Mesendoderm (in vitro differentiated cells): Measurements from ENCODE around the gene CPEB4.

Experiments used
- DNase-seq: peaks from one replicate; pipeline ENCODE4 v3.0.0; 2013
- H2AK5ac ChIP-seq: 2 replicates; pipeline ENCODE4 v1.6.1; 2013; ENCODE audit warnings: low read length, inconsistent platforms
- H2BK120ac ChIP-seq: 2 replicates; pipeline ENCODE4 v1.6.1; 2013; ENCODE audit warnings: low read depth, mild to moderate bottlenecking, low read length, moderate library complexity, mixed read lengths
- H2BK15ac ChIP-seq: replicated peaks from 2 replicates; pipeline ENCODE4 v1.6.1; 2013; ENCODE audit warnings: low read depth, mild to moderate bottlenecking, moderate library complexity
- H2BK5ac ChIP-seq: 2 replicates; pipeline ENCODE4 v1.6.1; 2013; ENCODE audit warnings: low read length, inconsistent platforms
- H3K18ac ChIP-seq: 2 replicates; pipeline ENCODE4 v1.6.1; 2013; ENCODE audit warnings: mild to moderate bottlenecking, low read length, mixed read lengths
- H3K23ac ChIP-seq: one replicate; pipeline ENCODE4 v1.6.1; 2013; ENCODE audit warnings: low read length
- H3K27ac ChIP-seq: 2 replicates; pipeline ENCODE4 v1.5.1; 2013; ENCODE audit warnings: low read depth, mild to moderate bottlenecking, inconsistent platforms, low read length, moderate library complexity
- H3K27me3 ChIP-seq: 2 replicates; pipeline ENCODE4 v1.6.1; 2013; ENCODE audit warnings: low read length, control low read depth, mild to moderate bottlenecking, inconsistent platforms; ENCODE audit not compliant: insufficient read depth, poor library complexity
- H3K36me3 ChIP-seq: 2 replicates; pipeline ENCODE4 v1.6.1; 2013; ENCODE audit warnings: low read length, inconsistent platforms; ENCODE audit not compliant: control insufficient read depth, insufficient read depth
- H3K4ac ChIP-seq: one replicate; pipeline ENCODE4 v1.6.1; 2013; ENCODE audit warnings: low read depth, mild to moderate bottlenecking, low read length, moderate library complexity
- H3K4me1 ChIP-seq: 2 replicates; pipeline ENCODE4 v1.6.1; 2013; ENCODE audit warnings: low read depth, low read length, inconsistent platforms; ENCODE audit not compliant: control insufficient read depth
- H3K4me2 ChIP-seq: 2 replicates; pipeline ENCODE4 v1.6.1; 2013; ENCODE audit warnings: low read length
- H3K4me3 ChIP-seq: 2 replicates; pipeline ENCODE4 v1.5.1; 2013; ENCODE audit warnings: mild to moderate bottlenecking, low read length
- H3K56ac ChIP-seq: one replicate; pipeline ENCODE4 v1.6.1; 2013; ENCODE audit warnings: low read length
- H3K79me1 ChIP-seq: 2 replicates; pipeline ENCODE4 v1.6.1; 2013; ENCODE audit warnings: low read length, inconsistent platforms
- H3K79me2 ChIP-seq: 2 replicates; pipeline ENCODE4 v1.6.1; 2013; ENCODE audit warnings: mild to moderate bottlenecking, low read length; ENCODE audit not compliant: control insufficient read depth, insufficient read depth
- H3K9ac ChIP-seq: 2 replicates; pipeline ENCODE4 v1.6.1; 2013; ENCODE audit warnings: low read length, inconsistent platforms
- H4K5ac ChIP-seq: one replicate; pipeline ENCODE4 v1.6.1; 2013; ENCODE audit warnings: low read length
- H4K8ac ChIP-seq: one replicate; pipeline ENCODE4 v1.6.1; 2013; ENCODE audit warnings: low read depth, mild to moderate bottlenecking, control low read depth, low read length, moderate library complexity
- WGBS: extraction: QIAGEN DNeasy Blood & Tissue Kit; methylation state at CpG from one replicate; pipeline ENCODE4 v1.1.7; 2013; ENCODE audit warnings: low lambda C conversion rate, missing lambda C conversion rate; ENCODE audit not compliant: insufficient coverage; ENCODE audit errors: extremely low coverage; 5-methylcytosine and 5-hydroxymethylcytosine counted together

CPEB4 gene

DNA sequence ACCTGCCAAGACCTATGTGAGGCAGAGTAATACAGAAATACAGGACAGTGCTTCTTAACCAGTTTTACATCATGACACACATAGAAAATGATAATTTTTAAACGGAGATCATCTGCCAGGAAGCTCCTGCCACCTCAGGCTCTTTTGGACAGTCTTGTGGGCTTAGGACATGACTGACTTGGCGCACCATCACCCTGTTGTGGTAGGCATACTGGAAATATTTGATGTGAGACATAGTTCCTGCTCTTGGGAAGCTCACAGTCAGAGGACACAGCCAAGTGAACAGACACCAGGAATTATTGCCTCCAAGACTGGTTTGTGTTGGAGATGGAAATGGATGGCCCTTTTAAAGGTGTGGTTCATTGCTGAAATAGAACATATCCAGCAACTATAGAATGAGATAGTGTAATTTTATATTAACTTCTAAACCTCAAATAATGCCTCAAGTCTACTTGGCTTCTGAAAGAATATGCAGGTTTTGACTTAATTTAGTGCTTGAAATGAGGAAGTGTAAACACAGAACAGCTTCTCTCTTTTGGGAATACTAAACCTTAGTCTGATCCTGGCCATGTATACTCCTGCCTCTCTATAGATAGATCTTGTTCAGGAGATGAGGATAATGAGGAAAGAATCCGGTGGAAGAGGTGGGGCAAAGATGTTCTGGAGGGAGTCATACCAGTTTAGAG, 19.7 kb downstream of the CPEB4 start:
- no peak overlapping the region for H3K4me2 ChIP-seq
- no peak overlapping the region for H3K4me3 ChIP-seq
- H3K79me2 ChIP-seq, result no peaks in the 10 kb centered on the region
- H3K4ac ChIP-seq, result no peak overlapping the region
- no peaks in the 10 kb centered on the region for H3K27me3 ChIP-seq
- H2AK5ac ChIP-seq, result no peak overlapping the region
- no peaks in the 10 kb centered on the region for H3K4me1 ChIP-seq
- DNase-seq, result no peak
- no peaks in the 10 kb centered on the region for H3K36me3 ChIP-seq
- no peak overlapping the region for H4K5ac ChIP-seq
- no peak overlapping the region for H4K8ac ChIP-seq
- no peak overlapping the region for H2BK15ac ChIP-seq
- no peak overlapping the region for H3K56ac ChIP-seq
- H3K18ac ChIP-seq, result no peak overlapping the region
- H2BK120ac ChIP-seq, result no peak overlapping the region
- H3K23ac ChIP-seq, result no peak overlapping the region
- no CpG with 5 or more reads among the region's 3 CpGs for WGBS
- H3K27ac ChIP-seq, result no peak overlapping the region
- H3K79me1 ChIP-seq, result no peaks in the 10 kb centered on the region
- no peak overlapping the region for H3K9ac ChIP-seq
- H2BK5ac ChIP-seq, result no peak overlapping the region

DNA sequence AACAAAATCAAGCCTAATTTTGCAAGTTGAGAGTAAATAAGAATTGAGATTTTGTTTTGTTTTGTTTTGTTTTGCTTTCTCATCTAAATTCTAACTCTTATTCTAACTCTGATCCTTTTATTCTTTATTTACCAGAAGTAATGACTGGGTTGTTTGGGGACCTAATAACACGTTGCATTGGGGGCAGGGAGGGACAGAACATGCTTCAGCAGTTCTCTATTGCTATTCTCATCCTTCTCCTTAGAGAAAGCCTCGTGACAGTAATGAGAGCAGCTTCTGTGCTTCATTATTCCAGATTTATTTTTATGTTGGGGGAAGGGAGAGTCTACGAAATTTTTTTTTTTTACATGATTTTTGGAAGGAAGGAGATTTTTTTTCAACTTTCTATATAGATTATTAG, 21.1 kb downstream of the CPEB4 start:
- Histone ChIP-seq H3K9ac (no peak overlapping the region), H3K18ac (no peak overlapping the region), H3K56ac (no peak overlapping the region), H3K79me2 (no peaks in the 10 kb centered on the region), H3K4me3 (no peak overlapping the region), H3K4me2 (no peak overlapping the region), H3K27me3 (no peaks in the 10 kb centered on the region), H4K8ac (no peak overlapping the region), H3K23ac (no peak overlapping the region), H2BK5ac (no peak overlapping the region), H2AK5ac (no peak overlapping the region), H4K5ac (no peak overlapping the region), H3K4ac (no peak overlapping the region), H3K36me3 (no peaks in the 10 kb centered on the region), H3K4me1 (no peaks in the 10 kb centered on the region), H2BK120ac (no peak overlapping the region), H2BK15ac (no peak overlapping the region), H3K79me1 (no peaks in the 10 kb centered on the region), H3K27ac (no peak overlapping the region)
- no peak for DNase-seq
- no CpG with 5 or more reads among the region's 3 CpGs for whole genome bisulfite sequencing

DNA sequence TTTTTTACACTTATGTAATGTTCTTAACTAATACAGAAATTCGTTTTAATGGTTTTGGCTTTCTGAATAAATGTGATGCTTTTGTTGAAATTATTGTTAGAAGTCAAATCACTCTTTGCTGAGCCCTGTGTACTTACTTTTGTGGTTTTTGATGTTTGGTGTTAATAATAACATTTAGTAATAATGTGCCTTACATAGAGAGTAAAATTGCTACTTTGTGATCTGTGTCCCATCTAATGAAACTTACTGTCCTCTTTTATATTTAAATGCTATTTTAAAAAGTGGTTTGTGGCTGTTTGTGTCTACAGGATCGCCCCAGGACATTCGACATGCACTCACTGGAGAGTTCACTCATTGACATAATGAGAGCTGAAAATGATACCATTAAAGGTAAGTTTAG, 22.1 kb downstream of the CPEB4 start:
- Histone ChIP-seq H3K36me3 (no peaks in the 10 kb centered on the region), H2AK5ac (no peak overlapping the region), H3K79me1 (no peaks in the 10 kb centered on the region), H4K8ac (no peak overlapping the region), H3K4me1 (peaks cover under 1% of the 10 kb centered on the region), H2BK5ac (no peak overlapping the region), H3K4me3 (no peak overlapping the region), H3K27ac (no peak overlapping the region), H3K4me2 (no peak overlapping the region), H3K4ac (no peak overlapping the region), H3K79me2 (no peaks in the 10 kb centered on the region), H2BK15ac (no peak overlapping the region), H3K27me3 (no peaks in the 10 kb centered on the region), H3K9ac (no peak overlapping the region), H3K23ac (no peak overlapping the region), H3K18ac (no peak overlapping the region), H3K56ac (no peak overlapping the region), H2BK120ac (no peak overlapping the region), H4K5ac (no peak overlapping the region)
- WGBS, result no CpG with 5 or more reads among the region's 3 CpGs
- DNase-seq, result no peak

GRCh38 chr5:173911623-173912022, 23.5 kb downstream of the CPEB4 start:
- H4K5ac ChIP-seq, result no peak overlapping the region
- H3K23ac ChIP-seq, result no peak overlapping the region
- H3K27me3 ChIP-seq, result no peaks in the 10 kb centered on the region
- no peak overlapping the region for H2BK5ac ChIP-seq
- no peak overlapping the region for H4K8ac ChIP-seq
- no peak for DNase-seq
- H3K36me3 ChIP-seq, result no peaks in the 10 kb centered on the region
- H3K4me3 ChIP-seq, result no peak overlapping the region
- no peaks in the 10 kb centered on the region for H3K79me2 ChIP-seq
- H2BK120ac ChIP-seq, result no peak overlapping the region
- H3K27ac ChIP-seq, result no peak overlapping the region
- no peaks in the 10 kb centered on the region for H3K79me1 ChIP-seq
- H3K56ac ChIP-seq, result no peak overlapping the region
- H3K9ac ChIP-seq, result no peak overlapping the region
- H3K18ac ChIP-seq, result no peak overlapping the region
- no peak overlapping the region for H2AK5ac ChIP-seq
- no peak overlapping the region for H3K4me2 ChIP-seq
- peaks cover 2% of the 10 kb centered on the region for H3K4me1 ChIP-seq
- H3K4ac ChIP-seq, result no peak overlapping the region
- H2BK15ac ChIP-seq, result no peak overlapping the region

DNA sequence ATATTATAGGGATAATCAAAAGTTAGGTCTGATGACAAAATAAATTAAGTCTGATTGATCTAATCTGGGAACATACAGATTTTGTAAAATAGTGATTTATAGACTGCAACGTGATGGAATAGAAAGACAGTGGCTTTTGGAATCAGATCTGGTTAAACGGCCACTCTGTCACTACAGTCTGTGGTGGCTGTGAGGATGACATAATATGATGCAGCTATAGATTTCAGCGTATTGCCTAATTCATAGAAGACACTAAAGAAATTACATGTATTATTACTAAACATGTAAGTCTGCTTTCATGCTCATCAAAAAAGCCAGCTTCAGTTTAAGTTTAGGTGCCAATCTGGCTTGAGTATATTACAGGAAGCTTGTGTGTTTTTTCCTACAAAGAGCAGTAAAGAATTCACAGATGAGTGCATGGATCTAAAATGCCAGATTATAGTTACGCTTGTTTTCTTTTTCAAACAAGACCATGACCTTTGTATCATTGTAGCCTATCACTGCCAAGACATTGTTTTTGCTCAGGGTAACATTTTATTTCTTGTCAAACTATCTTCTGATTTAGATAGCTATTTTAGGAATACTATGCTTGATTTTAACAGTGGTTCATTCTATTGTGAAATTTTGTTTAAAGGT, 25.7 kb downstream of the CPEB4 start:
- Histone ChIP-seq H3K4me3 (no peak overlapping the region), H3K23ac (no peak overlapping the region), H3K79me2 (no peaks in the 10 kb centered on the region), H3K4me1 (peaks cover 2% of the 10 kb centered on the region), H2BK15ac (no peak overlapping the region), H3K27me3 (no peaks in the 10 kb centered on the region), H2BK5ac (no peak overlapping the region), H2BK120ac (no peak overlapping the region), H3K4ac (no peak overlapping the region), H3K27ac (no peak overlapping the region), H3K9ac (no peak overlapping the region), H3K56ac (no peak overlapping the region), H4K5ac (no peak overlapping the region), H3K18ac (no peak overlapping the region), H3K36me3 (no peaks in the 10 kb centered on the region), H2AK5ac (no peak overlapping the region), H3K4me2 (no peak overlapping the region), H3K79me1 (no peaks in the 10 kb centered on the region), H4K8ac (no peak overlapping the region)
- no peak for DNase-seq
- no CpG with 5 or more reads among the region's 4 CpGs for WGBS
